K562 treated with DMSO at 1 percent for 24 hours (cell line): Measurements from ENCODE around the gene ARHGEF3. TPM values are rescaled to one million over a fixed set of nuclear protein-coding genes. Genes with fewer than 3 reads are reported as not detected.

ENCODE experiments used
- total RNA-seq: library from RNA; unstranded; fragments of 300-600 nt; gene quantifications from 2 replicates; pipeline ENCODE4 v1.2.3, GENCODE V29; 2022; ENCODE audit warnings: low read depth; ENCODE audit not compliant: insufficient read depth

The ARHGEF3 gene
- 4.6 and 5.2 TPM in 2 replicates for total RNA-seq

DNA sequence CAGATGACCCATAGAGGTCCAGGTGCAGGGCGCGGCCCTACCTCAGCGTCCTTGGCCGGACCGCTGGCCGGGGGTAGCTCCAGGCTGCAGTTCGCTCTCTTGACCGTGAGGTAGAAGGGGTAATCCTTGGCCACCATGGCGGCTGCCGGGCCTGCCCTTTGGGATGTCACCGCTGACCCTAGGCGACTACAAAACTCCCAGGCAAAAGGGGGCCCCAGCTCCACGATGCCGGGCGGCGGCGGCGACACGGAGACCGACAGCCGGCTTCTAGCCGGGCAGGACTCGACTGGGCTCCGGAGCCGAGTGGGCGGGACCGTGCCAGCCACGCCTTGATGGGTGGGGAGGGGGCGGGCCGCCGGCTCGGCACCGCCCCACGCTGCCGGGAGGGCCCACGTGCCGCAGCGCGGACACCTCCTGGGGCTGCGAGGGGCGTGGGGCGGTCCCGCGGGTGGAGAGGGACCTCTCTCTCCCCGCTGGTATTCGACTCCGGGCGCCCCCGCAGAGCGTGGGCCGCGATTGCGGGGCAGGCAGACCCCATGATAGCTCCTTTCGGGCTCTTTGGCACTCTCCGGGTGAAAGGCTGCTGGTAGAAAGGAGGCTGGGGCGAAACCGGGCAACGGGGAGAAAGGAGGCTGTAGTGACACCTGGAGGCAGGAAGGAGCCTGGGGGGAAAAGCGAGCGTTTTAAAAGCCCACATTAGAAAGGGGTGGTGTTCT lies at the start of gene ARHGEF3:
Gene ARHGEF3 (minus strand): TSS at position 288 of the 716 bp plus-strand sequence. CDS start 151 bp downstream, at position 137.

DNA sequence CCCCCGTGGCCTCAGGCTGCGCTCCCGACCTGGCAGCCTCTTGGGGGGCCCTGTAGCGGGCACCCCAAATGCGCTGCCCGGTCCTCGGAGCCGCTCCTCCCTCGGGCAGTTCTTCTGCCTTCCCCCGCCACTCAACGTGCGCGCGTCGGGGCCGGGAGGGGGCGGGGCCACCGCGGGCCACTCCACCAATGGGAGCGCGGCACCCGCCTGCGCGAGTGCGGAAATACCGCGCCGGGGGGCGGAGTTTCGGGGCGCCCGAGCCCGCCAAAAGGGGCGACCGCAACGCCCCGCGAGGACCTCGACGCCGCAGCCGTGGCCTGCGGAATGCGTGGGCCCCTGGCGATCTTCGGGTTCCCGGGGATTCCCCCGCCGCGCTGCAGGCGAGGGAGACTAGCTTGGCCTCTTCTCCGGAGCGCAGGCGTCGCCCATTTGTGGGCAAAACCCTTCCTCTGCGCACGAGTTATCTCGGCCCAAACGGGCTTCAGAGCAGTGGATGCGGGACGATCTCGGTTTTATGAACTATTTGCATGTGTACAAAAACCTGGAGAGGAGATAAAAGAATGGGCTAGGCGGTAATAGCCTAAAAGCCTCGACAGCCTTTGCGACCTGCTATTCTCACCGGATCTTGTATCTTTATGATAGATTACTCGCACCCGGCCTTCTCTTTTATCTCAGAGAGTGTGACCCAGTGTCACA lies 118.5 kb downstream of the ARHGEF3 start, which contains the start of gene TASOR:
Gene TASOR (minus strand): TSS at position 144 of the 696 bp plus-strand sequence. CDS start 259 bp downstream, outside the sequence.

Other genes starting within 250 kb of the ARHGEF3 start
- 3.0 and 5.0 TPM in 2 replicates for gene CCDC66, start 244.8 kb downstream of the ARHGEF3 start, total RNA-seq
- gene TASOR, start 118.7 kb downstream of the ARHGEF3 start, total RNA-seq, result 18.8 and 19.8 TPM in 2 replicates